Anterior cingulate cortex (tissue), 58 donors: ENCODE data around the gene KCNMA1.
A peak's percentile ranks its signal among the peaks of the same experiment; 100 is the strongest.

Source experiments
- DNase-seq, 58 donors: peaks; one replicate each; lab custom pipeline; 2025; lab: John Stamatoyannopoulos, UW

Gene KCNMA1

GRCh38 chr10:77186936-77187335 lies 450.7 kb downstream of the KCNMA1 start:
- DNase-seq, result no peak

DNA sequence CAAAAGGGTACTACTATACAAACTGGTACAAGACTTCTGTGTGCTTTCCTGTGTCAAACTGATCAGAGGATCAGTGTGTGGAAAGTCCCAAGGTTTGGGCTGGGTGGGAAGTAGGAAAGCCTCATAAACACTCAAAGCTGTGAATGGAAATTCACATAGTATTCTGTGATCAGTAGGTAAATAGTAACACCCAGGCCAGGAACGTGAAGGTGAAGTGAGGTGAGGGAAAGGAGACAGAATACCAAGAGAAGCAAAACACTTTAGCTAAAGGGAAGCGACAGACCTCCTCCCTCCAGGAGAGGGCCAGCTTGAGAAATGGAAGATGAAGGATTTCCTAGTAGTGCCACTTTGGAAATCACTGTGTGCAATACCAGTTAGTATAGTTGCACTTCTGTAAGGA lies 451.9 kb downstream of the KCNMA1 start:
- DNase-seq, result no peak

DNA sequence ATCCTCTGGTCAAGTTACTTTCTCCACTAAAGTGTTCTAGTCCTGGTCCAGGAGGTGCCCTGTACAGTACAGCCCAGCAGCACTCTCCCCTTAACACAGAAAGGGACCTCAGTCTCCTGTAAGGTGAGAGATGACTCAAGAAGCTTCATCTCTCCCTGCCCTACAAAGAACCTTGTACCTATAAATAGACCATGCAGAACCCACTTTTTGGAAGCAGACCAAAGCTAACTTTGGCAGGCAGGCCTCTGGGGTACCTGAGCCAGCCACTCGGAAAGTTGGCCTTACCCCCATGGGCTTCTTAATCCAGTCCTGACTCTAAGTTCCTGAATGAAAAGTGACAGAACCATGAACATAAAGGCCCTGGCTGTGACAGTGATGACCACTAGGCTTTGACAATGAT lies 454.8 kb downstream of the KCNMA1 start:
- DNase-seq, result no peak

DNA sequence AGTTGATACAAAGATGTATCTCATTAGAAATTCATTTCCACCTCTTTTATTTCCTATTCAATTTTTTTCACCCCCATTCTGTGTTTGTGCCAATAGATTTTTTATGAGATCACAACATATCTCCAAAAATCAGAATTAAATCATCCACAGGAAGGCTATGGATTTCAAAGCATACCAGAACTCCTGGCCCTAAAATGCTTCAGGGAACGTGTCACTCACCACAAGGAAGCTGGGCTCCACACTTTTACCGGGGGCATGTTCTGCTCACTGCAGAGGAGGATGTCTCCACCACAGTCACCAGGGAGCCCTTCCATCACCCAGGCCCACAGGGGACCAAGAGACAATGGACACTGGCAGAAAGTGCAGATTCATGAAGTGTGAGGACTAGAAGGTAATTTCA lies 456.8 kb downstream of the KCNMA1 start:
- no peak for DNase-seq

GRCh38 chr10:77180104-77180503 lies 457.5 kb downstream of the KCNMA1 start:
- DNase-seq, result no peak

DNA sequence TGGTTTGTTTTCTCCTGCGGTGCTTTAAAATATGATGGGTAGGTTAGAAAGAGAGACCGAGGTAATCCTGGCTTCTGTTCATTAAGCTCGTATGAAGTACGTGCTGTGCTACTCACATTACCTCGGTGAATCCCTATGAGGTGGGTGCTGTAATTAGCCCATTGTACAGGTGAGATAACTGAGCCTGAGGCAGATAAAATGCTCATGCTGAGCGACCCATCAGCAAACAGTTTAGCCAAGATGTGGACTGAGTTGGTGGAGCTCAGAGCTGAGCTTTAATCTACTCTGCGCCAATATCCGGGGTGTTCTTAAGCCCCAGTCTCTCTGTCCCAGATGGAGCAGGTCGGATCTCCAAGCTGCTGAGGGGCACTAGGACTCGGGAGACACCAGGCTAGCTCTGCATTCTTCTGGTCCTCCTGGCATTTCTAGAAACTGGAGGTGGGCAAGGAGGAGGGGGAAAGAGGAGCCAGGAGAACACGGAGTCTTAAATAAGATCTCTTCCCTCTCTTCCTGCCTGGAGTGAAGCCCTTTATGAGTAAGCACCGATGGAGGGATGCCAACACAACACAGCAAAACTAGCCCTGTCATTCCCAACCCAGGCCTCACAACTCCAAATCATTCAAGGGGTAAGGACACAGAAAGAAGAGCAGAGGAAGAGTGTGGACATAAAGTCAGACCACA lies 458.5 kb downstream of the KCNMA1 start:
- peak in 38 of 58 donors; percentile 8 to 70 (median 32) for DNase-seq

- no peak for DNase-seq
Measured at GRCh38 chr10:77177589-77177988, 460.0 kb downstream of the KCNMA1 start.

GRCh38 chr10:77177161-77177560 lies 460.4 kb downstream of the KCNMA1 start:
- no peak for DNase-seq

DNA sequence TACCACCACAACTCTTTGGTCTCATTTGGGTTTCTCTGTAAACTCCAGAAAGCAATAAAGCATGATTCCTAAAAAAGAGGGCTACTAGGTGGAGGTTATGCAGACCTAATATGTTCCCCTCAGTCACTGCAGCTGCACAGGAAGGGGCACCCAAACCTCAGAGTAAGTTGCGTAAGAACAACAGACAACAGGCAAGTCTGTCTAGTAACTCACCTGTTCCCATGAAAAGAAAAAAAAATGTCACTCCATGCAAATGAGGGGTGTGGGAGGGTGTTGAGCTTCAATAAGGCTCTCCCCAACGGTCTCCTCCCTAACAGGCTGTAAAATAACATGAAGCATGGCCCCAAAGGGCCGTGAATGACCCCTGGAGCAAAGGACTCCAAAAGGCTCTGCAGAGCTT lies 461.4 kb downstream of the KCNMA1 start:
- DNase-seq, result no peak

GRCh38 chr10:77175631-77176222 lies 461.9 kb downstream of the KCNMA1 start:
- no peak for DNase-seq

DNA sequence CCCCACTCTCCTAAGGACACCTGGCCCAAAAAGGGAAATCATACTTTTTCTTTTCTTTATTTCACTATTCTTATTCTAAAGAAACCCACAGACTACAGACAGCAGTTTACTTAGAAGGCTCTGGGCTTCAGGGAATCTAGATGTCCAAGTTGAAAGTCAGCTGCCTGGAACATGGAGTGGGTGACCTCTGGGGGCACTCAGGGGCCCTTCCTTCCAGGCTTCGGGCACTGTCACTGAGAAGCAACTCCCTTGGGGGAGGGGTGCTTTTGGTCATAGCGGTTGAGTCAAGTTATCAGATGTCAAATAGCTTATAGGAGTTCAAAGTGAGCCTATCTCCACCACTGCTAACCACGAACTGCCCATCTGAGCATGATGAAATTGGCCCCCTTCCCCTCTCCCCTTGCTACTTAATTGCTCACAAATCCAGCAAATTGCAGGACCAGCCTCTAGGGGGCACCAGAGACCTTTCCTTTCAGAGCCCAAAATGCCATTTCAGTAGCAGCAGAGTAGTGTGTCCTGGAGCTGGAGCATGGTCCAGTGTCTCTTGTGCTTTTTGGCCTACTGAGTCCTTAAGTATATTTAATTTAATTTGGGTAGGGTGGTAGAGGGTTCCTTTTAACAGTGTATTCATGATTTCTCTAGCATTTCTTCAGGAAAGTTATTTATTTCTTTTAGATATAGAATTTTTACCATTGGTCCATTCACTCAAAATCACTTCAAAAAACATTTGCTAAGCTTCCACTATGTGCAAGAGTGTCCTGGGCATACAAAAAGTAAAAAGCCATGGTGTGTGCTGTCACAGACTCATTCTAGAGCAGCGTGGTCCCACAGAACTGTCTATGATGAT lies 463.8 kb downstream of the KCNMA1 start:
- peak in 51 of 58 donors; percentile 7 to 81 (median 34) for DNase-seq

DNA sequence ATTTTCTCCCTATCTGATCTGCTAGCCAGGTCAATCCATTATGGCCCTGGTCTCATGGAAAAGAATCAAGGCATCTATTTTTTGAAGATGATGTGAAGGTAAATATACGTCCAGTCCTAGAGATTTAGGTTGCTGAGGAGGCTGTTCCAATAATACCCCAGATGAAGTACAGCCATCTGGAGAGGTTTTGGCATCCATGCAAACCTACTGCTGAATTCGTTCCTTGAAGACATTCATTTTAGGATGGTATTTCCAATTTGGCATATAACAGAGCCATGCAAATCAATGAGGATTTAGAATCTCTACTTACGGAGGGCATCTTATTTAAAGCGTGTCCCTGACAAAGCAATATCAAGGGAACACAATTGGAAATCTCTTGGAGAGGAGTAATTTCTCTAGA lies 465.5 kb downstream of the KCNMA1 start:
- DNase-seq, result peak in 6 of 58 donors; percentile 3 to 42 (median 26)

DNA sequence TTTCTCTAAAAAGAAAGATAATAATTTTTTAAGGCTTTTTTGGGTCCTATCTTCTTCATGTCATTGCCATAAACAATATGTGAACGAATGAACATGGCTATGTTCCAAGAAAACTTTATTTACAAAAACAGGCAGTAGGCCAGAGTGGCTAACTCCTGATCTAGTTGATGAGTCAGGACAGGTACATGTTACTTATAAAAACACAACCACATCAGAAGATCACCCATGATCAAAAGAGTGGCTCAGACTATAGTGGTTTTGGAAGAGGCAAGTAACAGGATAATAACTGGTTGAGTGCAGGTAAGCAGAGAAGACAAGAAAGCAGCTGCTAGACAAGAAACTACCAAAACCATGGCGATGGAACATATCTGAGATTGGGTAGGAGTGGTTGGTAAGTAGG lies 468.7 kb downstream of the KCNMA1 start:
- DNase-seq, result no peak

DNA sequence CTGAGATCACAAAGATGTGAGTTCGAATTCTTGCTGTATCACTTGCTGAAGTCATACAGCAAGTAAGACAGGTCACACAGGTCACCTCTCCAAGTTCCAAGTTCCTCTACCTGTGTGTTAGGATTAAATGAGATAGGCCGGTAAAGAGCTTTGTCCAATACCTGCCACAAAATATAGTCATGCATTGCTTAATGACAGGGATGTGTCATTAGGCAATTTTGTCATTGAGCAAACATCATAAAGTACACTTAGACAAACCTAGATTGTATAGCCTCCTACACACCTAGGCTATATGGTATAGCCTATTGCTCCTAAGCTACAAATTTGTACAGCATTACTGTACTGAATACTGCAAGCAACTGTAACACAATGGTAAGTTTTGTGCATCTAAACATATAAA lies 469.4 kb downstream of the KCNMA1 start:
- DNase-seq, result no peak

GRCh38 chr10:77165445-77166208 lies 472.0 kb downstream of the KCNMA1 start:
- DNase-seq, result peak in 36 of 58 donors; percentile 4 to 71 (median 22)

DNA sequence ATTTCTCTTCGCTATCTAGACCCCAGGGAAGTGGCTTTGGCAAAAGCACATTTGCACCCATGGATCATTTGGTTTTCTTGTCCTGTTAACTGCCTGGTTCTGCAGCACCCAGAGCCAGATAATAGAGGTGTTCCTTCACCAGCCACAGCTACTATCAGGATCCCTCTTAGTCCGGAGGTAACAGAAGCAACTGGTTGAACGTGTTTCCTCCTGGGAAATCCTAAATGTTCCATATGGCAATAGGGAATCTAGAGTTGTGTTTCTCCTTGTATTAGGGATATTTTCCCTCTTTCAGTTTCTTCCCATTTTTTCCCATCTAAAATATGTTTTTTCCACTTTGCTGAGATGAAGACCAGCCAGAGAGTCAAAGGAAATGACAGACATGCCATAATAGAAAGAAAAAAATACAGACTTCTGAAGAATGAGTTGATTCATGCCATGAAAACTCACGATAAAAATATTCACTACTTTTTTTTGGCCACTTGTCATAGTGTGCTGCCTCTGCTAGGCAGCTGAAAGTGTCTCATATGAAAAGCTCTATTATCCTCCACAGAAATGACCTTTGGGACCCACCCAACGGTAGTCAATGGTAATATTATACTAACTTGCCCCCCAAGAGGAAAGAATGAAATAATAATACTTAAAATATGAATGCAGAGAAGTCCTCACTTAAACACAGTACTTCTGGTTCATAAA lies 472.8 kb downstream of the KCNMA1 start:
- no peak for DNase-seq

DNA sequence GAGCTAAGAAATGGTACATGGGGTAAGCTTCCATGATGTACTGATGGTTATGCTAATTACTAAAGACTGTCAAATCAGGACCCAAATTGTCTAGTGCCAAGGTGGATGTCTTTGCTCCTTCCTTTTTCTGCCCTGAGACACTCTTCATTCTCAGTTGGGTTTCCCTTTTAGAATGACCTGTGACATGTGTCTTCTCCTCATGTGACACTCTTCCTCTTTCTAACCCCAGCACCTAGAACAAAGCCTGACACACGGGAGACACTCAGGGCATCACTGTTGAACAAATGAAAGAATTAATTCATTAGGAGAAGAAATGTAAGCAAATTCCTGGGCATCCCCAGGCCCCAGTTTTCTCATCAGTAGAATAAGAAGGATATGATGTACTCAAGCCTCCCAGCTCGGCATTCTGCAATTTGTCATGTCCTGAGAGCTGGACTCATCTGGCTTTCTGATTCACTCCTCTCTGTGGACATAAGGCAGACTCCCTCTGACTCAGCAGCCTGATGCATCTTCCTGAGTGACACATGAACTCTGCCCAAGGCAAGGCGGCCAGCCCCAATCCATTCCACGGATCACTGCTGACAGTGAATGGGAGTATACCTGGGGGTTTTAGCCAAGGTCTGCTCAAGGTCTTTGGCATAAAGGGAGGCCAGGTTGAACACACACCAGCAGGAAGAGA lies 473.8 kb downstream of the KCNMA1 start:
- DNase-seq, result peak in 2 of 58 donors; percentile 13 to 37

DNA sequence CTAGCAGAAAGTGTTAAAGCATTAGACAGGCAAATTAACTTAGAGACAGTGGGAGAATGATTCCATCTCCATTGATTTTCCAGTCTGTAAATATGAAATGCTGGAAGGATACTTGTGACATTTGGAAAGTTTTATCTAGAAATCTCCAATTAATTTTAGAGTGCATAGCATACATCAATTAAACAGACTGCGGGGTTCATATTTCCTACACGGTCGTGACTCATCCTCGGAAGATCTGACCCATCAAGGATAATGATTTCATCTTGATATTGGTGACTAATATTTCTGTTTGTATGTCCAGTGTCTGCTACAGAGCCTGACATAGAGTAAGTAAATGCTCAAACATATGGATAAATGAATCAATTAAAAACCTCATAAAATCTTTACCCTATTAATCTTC lies 474.9 kb downstream of the KCNMA1 start:
- DNase-seq, result no peak

DNA sequence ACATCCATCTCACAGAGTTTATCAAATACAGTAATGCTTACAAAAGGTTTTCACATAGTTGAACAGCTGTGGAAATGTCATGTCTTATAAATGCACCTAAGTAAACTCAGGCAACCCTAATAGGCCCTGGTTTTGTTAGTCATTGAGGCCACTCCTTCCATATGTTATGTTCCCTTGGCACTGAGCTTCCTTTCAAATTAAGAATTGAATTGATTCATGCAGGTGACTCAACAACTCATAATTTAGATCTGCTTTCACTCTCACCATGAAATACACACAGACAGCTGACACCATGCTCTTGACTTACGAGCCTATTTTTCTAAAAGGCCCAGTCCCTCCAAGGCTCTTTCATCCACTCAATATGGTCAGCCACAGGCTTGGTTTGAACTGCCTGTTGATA lies 476.9 kb downstream of the KCNMA1 start:
- no peak for DNase-seq
